Measurements from ENCODE around the gene SEMA4B.
A peak's percentile ranks its signal among the peaks of the same experiment; 100 is the strongest.

SEMA4B gene

GRCh38 chr15:90165157-90165556, 36.0 kb upstream of the SEMA4B start:
- Histone ChIP-seq H3K27me3 (ENCODE audit: control insufficient read depth, low read length) (peaks cover 4% of the 10 kb centered on the region; the same call in 1 of the 2 replicates), H3K4me2 (ENCODE audit: low read length) (peak overlapping the region; percentile 40), H3K79me2 (ENCODE audit: control insufficient read depth, low read length) (no peaks in the 10 kb centered on the region), H4K20me1 (ENCODE audit: control insufficient read depth, insufficient read depth, low read depth, low read length) (no peaks in the 10 kb centered on the region), H3F3A (ENCODE audit: control insufficient read depth, insufficient read depth) (no peaks in the 10 kb centered on the region), H3K9me3 (ENCODE audit: control insufficient read depth, insufficient read depth, low read length) (no peaks in the 10 kb centered on the region), H3K4me1 (ENCODE audit: control insufficient read depth, low read length) (peaks cover 18% of the 10 kb centered on the region), H3K4me3 (ENCODE audit: low read length) (no peak overlapping the region), H3K27ac (ENCODE audit: low read depth, low read length) (no peak overlapping the region), H3K9me2 (replicated peaks; ENCODE audit: control insufficient read depth, low read length) (no peaks in the 10 kb centered on the region), H3K36me3 (ENCODE audit: control insufficient read depth, low read length) (no peaks in the 10 kb centered on the region)
- TF ChIP-seq EZH2phosphoT487 (IDR thresholded peaks at IDR 0.05; ENCODE audit: borderline replicate concordance, low read length) (no peak), CTCF (IDR thresholded peaks at IDR 0.05; ENCODE audit: low read depth, low read length, poor library complexity, severe bottlenecking) (no peak)

GRCh38 chr15:90165659-90166489, 35.3 kb upstream of the SEMA4B start:
- Histone ChIP-seq H3K9me3 (ENCODE audit: control insufficient read depth, insufficient read depth, low read length) (no peaks in the 10 kb centered on the region), H3K4me1 (ENCODE audit: control insufficient read depth, low read length) (peaks cover 18% of the 10 kb centered on the region), H3K9me2 (replicated peaks; ENCODE audit: control insufficient read depth, low read length) (no peaks in the 10 kb centered on the region), H3K4me3 (ENCODE audit: low read length) (no peak overlapping the region), H3K27me3 (ENCODE audit: control insufficient read depth, low read length) (peaks cover 4% of the 10 kb centered on the region; the same call in 1 of the 2 replicates), H3K36me3 (ENCODE audit: control insufficient read depth, low read length) (no peaks in the 10 kb centered on the region), H3F3A (ENCODE audit: control insufficient read depth, insufficient read depth) (no peaks in the 10 kb centered on the region), H3K27ac (ENCODE audit: low read depth, low read length) (no peak overlapping the region), H3K79me2 (ENCODE audit: control insufficient read depth, low read length) (no peaks in the 10 kb centered on the region), H3K4me2 (ENCODE audit: low read length) (peak overlapping the region; percentile 40), H4K20me1 (ENCODE audit: control insufficient read depth, insufficient read depth, low read depth, low read length) (no peaks in the 10 kb centered on the region)
- TF ChIP-seq EZH2phosphoT487 (IDR thresholded peaks at IDR 0.05; ENCODE audit: borderline replicate concordance, low read length) (no peak), CTCF (IDR thresholded peaks at IDR 0.05; ENCODE audit: low read depth, low read length, poor library complexity, severe bottlenecking) (no peak)

DNA sequence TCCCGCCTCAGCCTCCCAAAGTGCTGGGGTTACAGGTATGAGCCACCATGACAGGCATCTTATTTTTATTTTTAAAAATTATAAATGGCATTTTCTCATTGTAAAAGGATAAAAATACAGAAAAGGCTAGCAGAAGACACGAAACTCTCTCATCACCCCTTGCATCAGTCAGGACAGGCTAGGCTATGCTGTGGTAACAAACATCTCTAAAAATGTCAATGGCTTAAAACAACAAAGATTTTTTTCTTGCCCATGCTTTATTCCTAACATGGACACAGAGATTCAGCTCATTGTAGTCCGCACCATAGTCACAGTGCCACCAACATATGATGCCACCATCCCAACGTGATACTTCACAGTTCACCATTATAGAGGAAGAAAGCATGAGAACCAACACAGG, 34.0 kb upstream of the SEMA4B start:
- Histone ChIP-seq H3F3A (ENCODE audit: control insufficient read depth, insufficient read depth) (no peaks in the 10 kb centered on the region), H3K9me2 (replicated peaks; ENCODE audit: control insufficient read depth, low read length) (no peaks in the 10 kb centered on the region)

More for the DNA sequence above, 34.0 kb upstream of the SEMA4B start:
- Histone ChIP-seq H3K4me2 (ENCODE audit: low read length) (no peak overlapping the region), H3K4me1 (ENCODE audit: control insufficient read depth, low read length) (peaks cover 15% of the 10 kb centered on the region), H3K4me3 (ENCODE audit: low read length) (no peak overlapping the region), H3K36me3 (ENCODE audit: control insufficient read depth, low read length) (no peaks in the 10 kb centered on the region), H3K27ac (ENCODE audit: low read depth, low read length) (no peak overlapping the region), H3K9me3 (ENCODE audit: control insufficient read depth, insufficient read depth, low read length) (no peaks in the 10 kb centered on the region), H4K20me1 (ENCODE audit: control insufficient read depth, insufficient read depth, low read depth, low read length) (no peaks in the 10 kb centered on the region), H3K27me3 (ENCODE audit: control insufficient read depth, low read length) (peaks cover 4% of the 10 kb centered on the region; the same call in 1 of the 2 replicates), H3K79me2 (ENCODE audit: control insufficient read depth, low read length) (no peaks in the 10 kb centered on the region)
- no peak for TF ChIP-seq CTCF (IDR thresholded peaks at IDR 0.05; ENCODE audit: low read depth, low read length, poor library complexity, severe bottlenecking)
- no peak for TF ChIP-seq EZH2phosphoT487 (IDR thresholded peaks at IDR 0.05; ENCODE audit: borderline replicate concordance, low read length)
